ENCODE results near the gene AFF3. TPM values are rescaled to one million over a fixed set of nuclear protein-coding genes. Genes with fewer than 3 reads are reported as not detected.

The AFF3 gene
- total RNA-seq, 1 experiment from 2014 or later = 0.61 TPM

DNA sequence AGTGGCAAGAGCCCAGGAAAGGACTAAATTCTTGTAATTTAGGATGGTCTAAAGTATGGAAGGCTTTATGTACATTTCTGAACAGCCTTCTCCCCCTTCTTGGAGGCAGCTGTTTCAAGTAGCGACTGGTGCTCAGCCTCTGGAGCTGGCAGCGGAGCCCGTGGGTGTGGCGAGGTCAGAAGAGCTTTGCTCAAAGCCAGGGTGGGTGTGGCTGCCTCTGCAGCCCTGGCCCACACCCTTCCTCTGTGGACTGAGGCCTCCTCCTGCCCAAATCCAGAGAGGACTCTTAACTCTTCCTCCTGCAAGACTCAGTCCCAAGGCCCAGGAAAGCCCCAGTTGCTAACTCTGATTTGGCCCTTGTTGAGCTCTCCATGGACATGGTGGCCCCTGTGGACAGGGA lies 450.5 kb downstream of the AFF3 start:
- no TSS peak for BruUV-seq (replicated peaks)
- Histone ChIP-seq H2AFZ (ENCODE audit: low read depth, low read length, poor library complexity, severe bottlenecking) (no peak overlapping the region), H3K9me2 (ENCODE audit: insufficient read depth) (no peaks in the 10 kb centered on the region), H3K4me2 (ENCODE audit: low read length) (no peak overlapping the region), H3K79me2 (ENCODE audit: insufficient read depth, low read length) (no peaks in the 10 kb centered on the region), H3K4me3 (replicated peaks in 1 of 2; ENCODE audit: low read depth in 1 of 2, low read length in 2 of 2) (no peak overlapping the region), H3K4me1 (ENCODE audit: control insufficient read depth in 1 of 2, insufficient read depth in 2 of 2, low read length in 2 of 2) (no peaks in the 10 kb centered on the region), H3K27me3 (ENCODE audit: insufficient read depth, low read length) (peaks cover 11% of the 10 kb centered on the region), H4K20me1 (ENCODE audit: insufficient read depth) (no peaks in the 10 kb centered on the region), H3K27ac (ENCODE audit: low read depth, low read length) (no peak overlapping the region), H3K36me3 (ENCODE audit: control insufficient read depth in 1 of 2, insufficient read depth in 2 of 2, low read length in 2 of 2) (no peaks in the 10 kb centered on the region), H3K9ac (ENCODE audit: low read length) (no peak overlapping the region), H3K9me3 (ENCODE audit: control insufficient read depth in 1 of 2, insufficient read depth in 1 of 2, low read depth in 1 of 2, low read length in 2 of 2) (no peaks in the 10 kb centered on the region)
- ChIA-PET CTCF (no interaction called here), RAD21 (ENCODE audit: low non-redundant PET in 1 of 2, low total read pairs in 2 of 2, uncharacterized antibody in 2 of 2, unreplicated experiment in 2 of 2) (no interaction called here), POLR2A (no interaction called here)
- no peak for ATAC-seq
- intact Hi-C loops (cut with micrococcal nuclease) = no loop called here
- no peak for DNase-seq (ENCODE audit: low read depth, low spot score)
- TF ChIP-seq ZFX (IDR thresholded peaks at IDR 0.05) (no peak), JUND (IDR thresholded peaks at IDR 0.05) (no peak), TCF7L2 (IDR thresholded peaks at IDR 0.05; ENCODE audit: borderline replicate concordance, extremely low read depth, insufficient read depth, insufficient read length) (no peak), YY1 (IDR thresholded peaks at IDR 0.05; ENCODE audit: extremely low read depth, insufficient replicate concordance, low read depth, low read length) (no peak), SIN3A (IDR thresholded peaks at IDR 0.05; ENCODE audit: low read depth) (no peak), SP1 (IDR thresholded peaks at IDR 0.05; ENCODE audit: low read depth) (no peak), CTCF (IDR thresholded peaks at IDR 0.05 in 2 of 3, conservative IDR thresholded peaks at IDR 0.05 in 1 of 3; ENCODE audit: borderline replicate concordance in 1 of 3, insufficient read depth in 1 of 3, low read depth in 2 of 3, low read length in 2 of 3) (no peak), POLR2A (IDR thresholded peaks at IDR 0.05; ENCODE audit: borderline replicate concordance, extremely low read depth, insufficient read depth, insufficient read length) (no peak)
- TF ChIP-seq, protein P1, sequence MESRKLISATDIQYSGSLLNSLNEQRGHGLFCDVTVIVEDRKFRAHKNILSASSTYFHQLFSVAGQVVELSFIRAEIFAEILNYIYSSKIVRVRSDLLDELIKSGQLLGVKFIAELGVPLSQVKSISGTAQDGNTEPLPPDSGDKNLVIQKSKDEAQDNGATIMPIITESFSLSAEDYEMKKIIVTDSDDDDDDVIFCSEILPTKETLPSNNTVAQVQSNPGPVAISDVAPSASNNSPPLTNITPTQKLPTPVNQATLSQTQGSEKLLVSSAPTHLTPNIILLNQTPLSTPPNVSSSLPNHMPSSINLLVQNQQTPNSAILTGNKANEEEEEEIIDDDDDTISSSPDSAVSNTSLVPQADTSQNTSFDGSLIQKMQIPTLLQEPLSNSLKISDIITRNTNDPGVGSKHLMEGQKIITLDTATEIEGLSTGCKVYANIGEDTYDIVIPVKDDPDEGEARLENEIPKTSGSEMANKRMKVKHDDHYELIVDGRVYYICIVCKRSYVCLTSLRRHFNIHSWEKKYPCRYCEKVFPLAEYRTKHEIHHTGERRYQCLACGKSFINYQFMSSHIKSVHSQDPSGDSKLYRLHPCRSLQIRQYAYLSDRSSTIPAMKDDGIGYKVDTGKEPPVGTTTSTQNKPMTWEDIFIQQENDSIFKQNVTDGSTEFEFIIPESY (IDR thresholded peaks at IDR 0.05; ENCODE audit: extremely low read depth, insufficient replicate concordance, low read length) = no peak

Measured in HCT116 (cell line).